Activated CD4-positive, alpha-beta T cell treated with anti-CD3 and anti-CD28 coated beads for 24 hours (primary cell): ENCODE measurements around the gene DLGAP1.
"Not testable (repeated sequence)": the region's sequence is repeated elsewhere in the genome, so short reads cannot be mapped to it uniquely, and the experiment has no call there.

Experiments used
- DNase-seq, 2 donors: peaks; one replicate each; pipeline ENCODE4 v3.0.0-alpha.2; 2020; ENCODE audit warnings: low read depth in 2 of 2

The DLGAP1 gene

DNA sequence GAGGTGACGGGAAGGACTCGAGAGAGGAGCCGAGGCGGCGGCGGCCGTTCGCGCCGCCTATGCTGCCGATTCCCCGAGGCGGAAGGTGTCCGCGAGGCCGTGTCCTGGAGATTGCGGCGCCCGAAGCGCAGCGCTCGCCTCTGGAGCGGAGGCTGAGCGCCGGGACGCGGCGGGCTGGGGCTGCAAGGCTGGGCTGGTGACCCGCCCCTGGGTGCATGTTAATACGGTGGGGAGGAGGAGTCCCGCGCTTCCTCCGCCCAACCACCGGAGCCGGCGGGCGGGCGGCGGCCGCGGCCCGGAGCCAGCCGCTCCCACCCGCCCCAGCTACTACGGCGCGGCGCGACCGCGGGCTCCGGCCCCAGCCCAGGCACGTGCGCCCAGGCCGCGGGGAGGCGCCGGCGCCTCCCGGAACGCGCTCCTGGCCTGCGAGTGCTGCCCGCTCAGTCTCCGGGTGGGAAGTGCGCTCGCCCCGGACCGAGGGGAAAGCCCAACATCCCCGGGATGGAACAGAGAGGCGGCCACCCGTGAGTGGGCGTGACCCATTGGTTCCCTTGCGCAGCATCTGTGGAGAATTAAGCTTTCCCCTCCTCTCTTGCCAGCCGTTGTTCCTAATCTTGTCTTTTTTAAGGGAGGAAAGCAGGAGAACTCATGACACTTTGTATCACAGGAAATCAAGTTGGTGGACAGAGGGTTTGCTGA lies at the start of gene DLGAP1:
Gene DLGAP1 (minus strand): TSS at position 195 of the 699 bp plus-strand sequence.
- no peak for DNase-seq

DNA sequence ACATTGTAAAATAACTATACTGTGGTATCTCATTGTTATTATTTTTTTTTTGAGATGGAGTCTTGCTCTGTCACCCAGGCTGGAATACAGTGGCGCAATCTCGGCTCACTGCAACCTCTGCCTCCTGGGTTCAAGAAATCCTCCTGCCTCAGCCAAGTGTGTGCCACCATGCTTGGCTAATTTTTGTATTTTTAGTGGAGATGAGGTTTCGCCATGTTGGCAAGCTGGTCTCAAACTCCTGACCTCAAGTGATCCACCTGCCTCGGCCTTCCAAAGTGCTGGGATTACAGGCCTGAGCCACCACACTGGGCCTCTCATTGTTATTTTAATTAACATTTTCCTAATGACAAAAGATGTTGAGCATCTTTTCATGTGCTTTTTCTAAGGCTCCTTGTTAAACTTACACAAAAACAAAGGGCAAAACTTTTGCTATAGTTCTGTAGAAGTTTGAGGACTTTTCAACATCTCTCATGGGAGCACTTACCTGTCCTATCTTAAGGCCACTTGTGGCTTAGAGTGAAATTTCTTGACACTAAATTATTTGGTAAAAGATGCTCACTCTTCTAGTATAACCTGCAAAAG lies 39.7 kb upstream of the DLGAP1 start:
- not testable (repeated sequence) for DNase-seq

DNA sequence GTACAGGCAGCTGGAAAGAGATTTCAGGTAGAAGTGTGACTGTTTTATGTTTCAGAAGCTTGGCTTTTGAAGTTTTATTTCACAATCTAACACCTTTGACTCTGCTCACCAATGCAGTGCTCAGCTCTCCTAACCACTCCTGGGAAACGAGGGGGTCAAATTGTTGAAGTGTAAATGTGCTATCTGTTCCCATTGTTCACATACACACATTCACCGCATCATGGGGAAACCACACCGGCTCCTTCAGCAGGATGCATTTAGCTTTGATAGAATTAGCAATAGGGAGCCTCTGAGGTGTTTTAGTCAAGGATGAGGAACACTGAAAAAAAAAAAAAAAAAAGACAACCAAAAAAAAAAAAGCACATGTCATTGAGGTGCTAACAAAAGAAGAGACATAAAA lies 13.4 kb upstream of the DLGAP1 start:
- DNase-seq, result no peak

DNA sequence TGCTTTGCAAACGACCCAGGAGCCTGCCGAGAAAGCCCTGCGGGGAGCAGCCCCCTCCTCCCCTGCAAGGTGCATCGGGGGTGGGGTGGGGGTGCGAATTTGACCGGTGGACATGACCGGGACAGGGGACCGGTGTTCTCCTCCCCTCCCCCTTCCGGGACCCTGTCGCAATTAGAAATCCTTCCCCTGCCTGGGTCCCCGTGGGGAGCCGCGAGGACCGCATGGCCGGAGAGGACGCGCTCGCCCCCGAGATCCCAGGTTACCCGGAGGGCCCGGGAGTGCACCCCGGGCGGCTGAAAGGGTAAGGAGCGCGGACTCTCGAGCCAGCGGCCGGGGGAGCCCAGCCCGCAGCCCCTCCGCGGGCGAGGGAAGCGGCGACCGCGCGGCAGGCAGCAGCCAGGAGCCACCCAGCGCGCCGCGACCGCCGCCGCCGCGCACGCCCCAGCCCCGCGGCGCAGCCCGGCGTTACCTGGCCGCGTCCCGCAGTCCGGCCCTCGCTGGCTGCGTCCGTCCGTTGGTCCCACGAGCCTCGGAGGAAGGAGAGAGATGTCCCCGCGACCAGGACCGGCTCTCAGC lies 482 bp downstream of the DLGAP1 start:
- no peak for DNase-seq

DNA sequence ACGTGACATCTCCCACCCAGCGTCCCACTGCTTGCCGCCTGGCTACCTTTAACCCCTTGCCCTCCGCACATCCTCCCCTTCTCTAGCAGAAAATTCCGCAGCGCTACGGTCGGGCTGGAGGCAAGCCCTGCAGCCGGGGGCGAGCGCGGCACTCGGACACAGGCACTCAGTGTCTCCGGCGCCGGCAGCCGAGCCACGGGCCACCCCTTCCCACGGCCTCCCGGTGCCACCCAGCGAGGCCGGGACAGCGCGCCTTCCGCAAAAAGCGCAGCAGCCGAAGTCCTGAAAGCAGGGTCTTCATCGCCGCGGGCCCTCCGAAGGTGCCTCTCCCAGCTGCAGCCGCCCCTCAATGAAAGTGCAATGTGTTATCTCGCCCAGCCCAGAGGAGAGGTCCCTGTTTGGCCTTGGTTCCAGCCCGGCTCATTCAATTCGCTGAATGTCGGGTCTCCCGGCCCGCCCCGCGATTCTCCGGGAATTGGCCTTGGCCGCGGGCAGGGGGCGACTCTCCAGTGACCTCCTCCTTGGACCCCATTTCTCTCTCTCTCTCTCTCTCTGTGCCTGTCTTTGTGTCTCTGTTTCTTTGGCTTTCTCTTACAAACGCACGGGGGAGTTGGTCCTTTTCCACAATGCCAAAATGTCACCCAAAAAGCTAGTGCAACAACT lies 1.1 kb downstream of the DLGAP1 start:
- no peak for DNase-seq

DNA sequence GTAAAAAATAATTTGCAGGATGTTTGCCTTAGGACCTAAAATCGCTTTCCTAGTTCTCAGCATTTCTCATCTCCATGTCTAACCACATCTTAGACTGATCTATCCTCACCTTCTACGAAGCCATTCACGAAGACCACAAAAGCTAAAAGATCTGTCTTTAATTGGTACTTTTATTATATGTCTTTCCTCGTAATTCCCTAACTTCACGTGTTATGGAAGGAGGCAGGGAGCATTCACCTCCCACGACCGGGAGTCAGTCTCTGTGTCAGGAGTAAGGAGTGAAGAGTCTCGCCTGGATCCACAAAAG lies 1.6 kb downstream of the DLGAP1 start:
- DNase-seq, result no peak

DNA sequence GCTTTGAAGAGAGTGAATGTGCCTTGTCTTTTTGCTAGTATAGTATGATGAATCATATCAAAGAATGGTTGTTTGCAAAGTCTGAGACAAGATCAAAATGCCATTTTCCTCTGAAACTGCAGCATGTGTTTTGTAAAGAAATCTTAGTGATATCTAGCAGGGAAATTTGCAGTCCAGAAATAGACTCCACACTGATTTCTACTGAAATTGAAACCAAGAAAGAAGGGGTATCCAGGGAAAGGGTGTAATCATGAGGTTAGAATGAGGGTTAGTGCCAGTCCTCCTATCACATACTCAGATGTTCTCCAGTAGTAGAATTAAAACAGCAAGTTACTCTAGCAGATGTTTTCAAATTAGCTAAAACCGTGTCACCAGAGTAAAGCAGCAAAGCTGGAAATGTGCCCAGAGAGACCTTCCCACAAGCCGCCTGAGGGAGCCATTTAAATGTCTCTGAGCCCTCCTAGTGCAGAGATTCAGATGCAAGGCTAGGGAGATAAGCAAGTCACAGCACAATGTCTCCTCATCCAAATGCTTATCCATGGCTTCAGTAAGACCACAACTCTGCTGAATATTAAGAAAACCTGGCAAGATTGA lies 4.9 kb downstream of the DLGAP1 start:
- no peak for DNase-seq

DNA sequence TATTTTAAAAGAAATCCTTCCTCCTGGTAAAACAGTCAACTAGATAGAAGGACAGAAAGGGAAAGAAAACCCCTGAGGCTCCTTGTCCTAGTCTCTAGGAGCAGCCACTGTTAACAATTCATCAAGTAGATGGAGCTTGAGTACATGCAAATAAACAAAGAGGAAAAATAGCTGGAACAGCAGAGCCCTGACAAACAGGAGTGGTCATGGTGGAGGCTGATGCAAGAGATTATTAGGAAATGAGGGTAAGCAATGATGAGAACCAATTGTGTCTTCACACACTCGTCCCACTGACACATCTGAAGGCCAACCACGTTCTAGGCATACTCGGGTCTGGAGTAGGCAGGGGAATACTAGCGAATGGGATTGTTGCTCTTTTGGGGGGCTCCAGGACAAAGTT lies 9.2 kb downstream of the DLGAP1 start:
- no peak for DNase-seq

DNA sequence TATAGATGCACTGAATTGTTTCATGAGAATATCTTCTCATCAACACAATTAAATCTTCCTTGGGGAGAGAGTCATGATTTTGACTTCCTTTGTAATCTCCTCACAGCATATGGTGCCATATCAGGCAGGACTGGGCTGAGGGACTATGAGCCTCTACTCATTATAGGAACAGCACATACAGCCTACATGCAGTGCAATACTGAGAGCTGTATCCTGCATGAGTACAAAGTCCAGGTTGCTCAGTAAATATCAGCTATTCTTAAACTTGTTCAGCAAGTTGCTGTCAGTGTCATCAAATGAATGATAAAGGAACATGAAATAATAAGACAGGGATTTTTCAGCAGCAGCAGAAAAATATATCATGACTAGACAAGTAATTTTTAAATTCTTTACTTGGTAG lies 10.8 kb downstream of the DLGAP1 start:
- DNase-seq, result no peak

DNA sequence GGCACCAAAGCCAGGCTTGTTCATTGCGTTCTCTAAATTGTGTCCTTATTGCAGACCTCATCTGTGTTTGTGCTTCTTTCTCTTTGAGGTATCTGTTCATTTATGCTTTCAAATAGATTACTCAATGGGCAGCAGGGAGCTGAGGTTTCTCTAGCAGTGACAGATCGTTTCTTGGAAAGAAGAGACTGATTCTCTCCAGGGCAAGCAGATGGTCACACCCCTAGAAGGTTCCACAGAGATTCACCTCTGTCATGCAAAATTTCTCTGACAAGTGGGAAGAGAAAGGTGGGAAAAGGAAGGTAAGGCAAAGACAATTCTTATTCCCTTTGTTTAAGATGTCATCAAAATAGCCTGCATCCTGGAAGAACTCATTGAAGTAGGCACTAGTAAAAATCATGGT lies 14.0 kb downstream of the DLGAP1 start:
- DNase-seq, result no peak

DNA sequence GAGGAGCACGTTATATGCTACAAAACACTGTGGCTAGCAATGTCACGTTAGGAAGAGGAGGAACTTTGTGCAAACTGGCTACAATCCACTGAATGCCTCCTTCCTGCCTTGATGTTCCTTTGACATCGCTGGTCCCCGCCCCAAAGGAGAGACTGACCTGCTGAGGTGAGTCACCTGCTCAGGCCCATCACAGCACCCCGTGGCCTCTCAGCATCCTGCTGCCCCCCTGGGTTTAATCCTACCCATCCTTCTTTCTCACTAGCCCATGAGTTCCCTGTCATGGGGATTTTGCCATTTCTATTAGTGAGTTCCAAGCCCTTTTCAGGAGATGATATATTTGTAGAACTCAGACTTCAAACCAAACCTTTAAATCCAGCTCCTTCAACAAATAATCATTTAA lies 16.2 kb downstream of the DLGAP1 start:
- DNase-seq, result no peak

DNA sequence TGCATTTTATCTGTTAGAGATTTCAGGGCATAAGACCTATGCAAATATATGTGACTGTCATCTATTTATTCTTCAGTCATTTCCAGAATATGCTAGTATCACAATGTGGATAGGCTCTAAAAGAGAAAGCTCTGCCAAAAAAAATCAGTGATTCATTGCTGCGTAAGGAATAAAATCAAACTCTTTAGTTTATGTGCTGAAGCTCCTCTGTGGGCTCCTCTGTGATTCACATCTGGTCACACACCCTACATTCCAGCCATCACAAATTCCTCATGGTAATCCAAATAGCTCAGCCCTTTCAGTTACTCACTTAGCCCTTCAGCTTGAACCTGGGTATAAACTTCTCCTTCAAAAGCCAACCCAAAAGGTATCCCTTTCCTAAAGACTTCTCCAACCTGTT lies 21.4 kb downstream of the DLGAP1 start:
- DNase-seq, result no peak

DNA sequence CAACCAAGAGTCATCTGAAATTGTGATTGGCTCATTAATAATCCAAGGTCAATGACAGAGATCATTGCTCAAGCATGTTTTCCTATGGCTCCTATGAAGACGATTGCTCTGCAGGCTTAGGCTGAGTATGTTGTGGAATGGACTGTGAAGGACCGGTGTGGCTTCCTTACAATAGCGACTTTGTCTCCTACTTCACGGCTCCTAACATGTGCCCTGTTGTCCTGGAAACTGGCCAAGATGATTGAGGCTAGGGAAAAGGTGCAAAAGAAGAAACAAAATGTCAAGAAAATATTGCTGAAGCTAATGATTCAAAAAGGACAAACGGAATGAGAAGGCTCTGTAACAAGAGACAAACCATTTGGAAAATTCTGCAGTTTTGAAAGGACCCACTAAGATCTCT lies 24.3 kb downstream of the DLGAP1 start:
- no peak for DNase-seq

DNA sequence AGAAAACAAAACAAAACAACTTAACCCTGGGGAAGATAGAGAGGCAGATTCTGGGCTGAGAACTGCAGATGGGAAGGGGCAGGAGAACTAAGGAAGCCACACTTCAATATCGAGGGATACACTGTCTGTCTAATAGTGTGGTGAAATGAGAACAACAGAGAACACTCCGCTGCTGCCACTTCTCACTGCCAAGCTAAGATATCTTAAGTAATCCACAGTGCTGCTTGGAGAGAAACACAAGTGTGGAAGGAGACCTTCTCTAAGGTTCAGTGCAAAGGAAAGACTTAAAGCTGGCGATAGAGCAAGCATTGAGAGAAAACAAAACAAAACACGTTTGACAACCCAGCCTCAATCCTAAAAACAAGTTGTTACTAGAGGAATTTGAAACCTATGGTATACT lies 37.4 kb downstream of the DLGAP1 start:
- no peak for DNase-seq

DNA sequence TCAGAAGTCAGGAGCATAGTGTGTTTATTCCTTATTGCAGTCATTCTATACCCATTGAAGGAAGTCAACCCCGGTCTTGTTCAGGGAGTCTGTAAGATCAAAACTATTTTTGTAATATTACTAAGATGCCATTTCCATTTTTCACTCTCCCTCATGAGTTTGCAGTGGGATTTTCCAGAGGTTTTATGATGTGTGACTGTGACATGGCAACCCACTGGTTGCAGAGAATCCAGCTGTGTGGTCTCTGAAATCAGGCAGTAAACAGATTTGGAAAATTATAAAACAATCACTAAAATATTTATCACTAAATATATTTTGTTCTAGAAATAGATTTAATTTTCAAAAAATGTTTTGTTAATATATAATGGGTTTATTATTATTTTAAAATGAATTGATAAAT lies 38.1 kb downstream of the DLGAP1 start:
- no peak for DNase-seq

DNA sequence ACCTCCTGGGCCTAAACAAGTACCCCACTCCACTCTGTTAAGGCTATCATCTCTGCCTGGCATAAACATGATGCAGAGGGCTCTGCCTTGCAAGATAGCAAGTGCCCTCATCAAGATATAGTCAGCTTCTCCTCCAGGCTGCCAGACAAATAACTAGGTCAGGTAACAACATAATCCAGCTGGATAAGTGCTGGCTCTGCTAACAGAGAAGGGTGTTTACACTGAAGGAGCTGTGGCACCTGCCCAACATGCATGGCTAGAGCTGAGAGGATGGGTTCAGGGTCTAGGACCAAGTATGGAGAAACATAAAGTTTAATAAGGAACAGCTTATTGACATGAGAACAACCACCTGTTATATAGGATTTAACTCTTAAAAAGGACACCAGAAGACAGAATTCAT lies 42.8 kb downstream of the DLGAP1 start:
- DNase-seq, result no peak

DNA sequence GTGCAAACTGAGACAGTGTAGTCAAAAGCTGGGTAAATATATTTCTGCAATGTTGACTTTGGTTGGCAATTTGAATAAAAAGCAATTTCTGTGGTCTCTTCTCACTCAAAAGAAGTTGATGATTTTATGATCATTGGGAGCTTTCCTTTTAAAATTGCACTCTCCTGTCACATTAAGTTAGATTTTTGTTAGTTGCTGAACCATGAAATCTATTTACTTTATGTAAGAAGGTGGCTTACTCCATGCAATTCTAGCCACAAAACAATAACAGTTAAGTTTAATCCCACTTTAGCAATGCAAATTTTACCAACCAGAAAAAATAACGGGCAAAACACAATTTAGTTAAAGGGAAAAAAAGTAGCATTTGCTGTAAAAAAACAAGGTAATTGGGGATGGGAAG lies 48.3 kb downstream of the DLGAP1 start:
- DNase-seq, result no peak

DNA sequence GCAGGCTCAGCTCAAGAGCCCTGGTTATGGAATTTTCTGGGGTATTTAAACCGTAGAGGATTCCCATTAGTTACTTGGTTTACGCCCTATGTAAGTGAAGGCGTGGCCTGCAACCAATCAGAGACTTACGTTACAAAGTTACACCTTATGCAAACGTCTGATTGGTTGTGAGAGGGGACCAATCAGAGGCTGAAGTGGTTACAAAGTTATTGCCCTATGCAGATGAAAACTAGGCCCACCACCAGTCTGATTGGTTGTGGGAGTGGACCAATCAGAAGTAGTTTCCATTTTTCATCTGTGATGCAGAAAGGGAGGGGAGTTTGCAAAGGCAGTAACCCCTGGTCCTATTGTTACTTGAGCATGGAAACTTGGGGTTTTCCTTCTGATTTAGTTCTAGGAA lies 49.1 kb downstream of the DLGAP1 start:
- no peak for DNase-seq

DNA sequence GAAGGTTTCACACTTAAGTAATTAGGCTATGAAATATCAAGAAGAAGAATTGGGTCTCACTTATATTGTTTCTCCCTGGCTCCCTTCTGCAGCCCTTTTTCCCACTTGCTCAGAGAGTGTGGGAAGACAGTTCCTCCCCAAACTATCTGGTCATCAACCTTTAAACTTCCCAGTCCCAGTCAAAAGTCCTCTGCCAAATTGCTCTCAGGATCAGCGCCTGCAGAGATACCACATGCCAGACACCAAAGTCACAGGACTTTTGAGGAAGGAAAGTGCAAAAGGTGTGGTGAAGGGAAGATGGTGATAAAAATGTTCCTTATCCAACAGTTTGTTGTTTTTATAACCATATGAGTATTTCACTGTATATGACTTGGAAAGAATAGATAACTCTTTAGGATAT lies 51.3 kb downstream of the DLGAP1 start:
- no peak for DNase-seq

DNA sequence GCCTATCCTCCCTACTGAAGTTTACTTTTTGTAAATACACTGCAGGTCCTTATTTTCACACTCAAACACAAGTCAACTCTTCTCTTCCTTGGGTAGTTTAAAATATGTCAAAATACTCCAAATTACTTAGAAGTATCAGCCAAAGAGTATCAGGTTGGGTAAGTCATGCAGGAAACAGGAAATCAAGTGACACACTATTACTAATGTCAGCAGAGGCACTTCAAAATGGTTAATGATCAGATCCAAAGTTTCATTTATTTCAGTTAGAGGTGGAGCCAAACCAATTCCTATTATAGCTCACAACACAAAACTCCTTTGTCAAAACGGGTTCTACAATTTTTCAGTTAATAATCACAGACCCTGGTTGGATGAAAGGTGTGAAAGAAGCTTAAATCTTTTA lies 54.2 kb downstream of the DLGAP1 start:
- DNase-seq, result no peak

DNA sequence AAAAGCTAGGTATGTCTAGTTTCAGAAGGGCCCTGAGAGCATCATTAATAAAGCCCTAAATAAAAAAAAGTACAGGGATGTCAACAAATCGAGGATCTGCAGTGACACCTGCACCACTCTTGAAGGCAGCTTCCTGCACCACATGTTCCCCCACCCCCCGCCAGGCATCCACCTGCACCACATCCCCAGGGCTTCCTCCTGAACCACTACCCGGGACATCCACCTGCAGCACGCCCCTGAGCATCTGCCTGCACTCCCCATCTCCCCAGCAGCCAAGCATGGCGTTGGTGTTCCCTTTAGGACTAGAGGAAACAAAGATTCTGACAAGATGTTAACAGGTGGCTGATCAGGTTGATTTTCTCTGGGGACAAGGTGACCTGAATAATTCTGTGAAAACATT lies 55.2 kb downstream of the DLGAP1 start:
- no peak for DNase-seq

DNA sequence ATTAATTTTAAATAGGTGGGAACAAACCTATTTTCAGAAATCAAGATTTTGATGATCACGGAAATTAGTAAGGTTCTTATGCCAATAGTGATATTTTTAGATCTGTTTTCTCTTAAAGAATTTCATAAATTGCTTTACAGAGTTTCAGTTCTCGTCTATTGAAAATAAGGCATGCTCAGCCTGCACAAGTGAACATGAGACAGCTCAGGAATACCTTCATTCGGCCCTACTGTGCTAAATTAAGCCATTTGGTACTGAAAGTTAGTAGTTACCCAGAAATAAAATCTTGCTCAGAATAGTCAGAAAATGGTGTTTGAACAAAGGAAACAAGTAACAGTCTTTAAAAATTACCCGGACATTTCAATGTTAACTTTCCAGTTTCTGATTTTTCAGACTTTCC lies 60.4 kb downstream of the DLGAP1 start:
- no peak for DNase-seq

DNA sequence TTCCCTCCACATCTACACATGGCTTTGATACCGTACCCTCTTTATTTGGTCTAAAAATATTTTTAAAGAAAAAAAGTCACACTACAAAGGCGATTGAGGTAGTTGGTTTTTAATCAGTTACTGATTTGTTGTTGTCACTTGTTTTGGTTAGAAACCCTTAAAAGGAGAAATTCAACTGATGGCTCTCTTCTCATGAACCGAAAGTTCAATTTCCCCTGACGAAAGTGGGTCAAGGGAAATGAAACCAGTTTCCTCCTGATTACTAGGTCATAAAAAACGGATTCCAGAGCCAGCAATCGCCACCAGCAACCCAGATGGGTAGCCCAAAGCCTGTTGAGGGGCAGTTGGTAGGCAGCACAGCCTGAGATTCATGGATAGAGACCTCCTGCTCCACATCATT lies 63.2 kb downstream of the DLGAP1 start:
- no peak for DNase-seq
